ENCODE measurements around the gene PLS3. TPM values are rescaled to one million over a fixed set of nuclear protein-coding genes. Genes with fewer than 3 reads are reported as not detected.
"Not testable (repeated sequence)": the region's sequence is repeated elsewhere in the genome, so short reads cannot be mapped to it uniquely, and the experiment has no call there.

PLS3 gene
- total RNA-seq, 4 donors from 2014 or later = 129 to 268 (median 174) TPM

GRCh38 chrX:115642895-115643530, 82.0 kb downstream of the PLS3 start:
- H3K4me1 ChIP-seq = no peaks in the 10 kb centered on the region
- H3K27me3 ChIP-seq = no peaks in the 10 kb centered on the region
- no peaks in the 10 kb centered on the region for H3K9me3 ChIP-seq
- TF ChIP-seq CTCF (IDR thresholded peaks at IDR 0.05) (peak; percentile 90 to 97 (median 94)), POLR2A (IDR thresholded peaks at IDR 0.05) (no peak)
- no peak overlapping the region for H3K4me3 ChIP-seq
- H3K27ac ChIP-seq = peak overlapping the region; percentile 65 to 80
- H3K36me3 ChIP-seq = no peaks in the 10 kb centered on the region
- peak; percentile 33 to 71 for DNase-seq
- intact Hi-C loops (cut with DNase I; ENCODE audit: low total_unique reads) = no loop called here

GRCh38 chrX:115644397-115644796, 83.4 kb downstream of the PLS3 start:
- H3K27me3 ChIP-seq; intact Hi-C loops (cut with DNase I; ENCODE audit: low total_unique reads); H3K9me3 ChIP-seq; H3K27ac ChIP-seq; H3K4me1 ChIP-seq; H3K4me3 ChIP-seq; H3K36me3 ChIP-seq; DNase-seq: not testable (repeated sequence)

GRCh38 chrX:115649461-115650063, 88.6 kb downstream of the PLS3 start:
- H3K4me1 ChIP-seq = no peaks in the 10 kb centered on the region
- no peak overlapping the region for H3K4me3 ChIP-seq
- H3K27me3 ChIP-seq = no peaks in the 10 kb centered on the region
- intact Hi-C loops (cut with DNase I; ENCODE audit: low total_unique reads) = no loop called here
- TF ChIP-seq POLR2A (IDR thresholded peaks at IDR 0.05) (no peak), CTCF (IDR thresholded peaks at IDR 0.05) (no peak)
- no peaks in the 10 kb centered on the region for H3K36me3 ChIP-seq
- H3K27ac ChIP-seq = peak overlapping the region in 1 of 2 donors; percentile 42
- DNase-seq = no peak
- H3K9me3 ChIP-seq = no peaks in the 10 kb centered on the region

GRCh38 chrX:115650449-115650848, 89.5 kb downstream of the PLS3 start:
- H3K36me3 ChIP-seq = no peaks in the 10 kb centered on the region
- TF ChIP-seq CTCF (IDR thresholded peaks at IDR 0.05) (no peak), POLR2A (IDR thresholded peaks at IDR 0.05) (no peak)
- intact Hi-C loops (cut with DNase I; ENCODE audit: low total_unique reads) = no loop called here
- no peak for DNase-seq
- H3K4me3 ChIP-seq = no peak overlapping the region
- no peaks in the 10 kb centered on the region for H3K4me1 ChIP-seq
- peak overlapping the region in 1 of 2 donors; percentile 42 for H3K27ac ChIP-seq
- H3K27me3 ChIP-seq = no peaks in the 10 kb centered on the region
- H3K9me3 ChIP-seq = no peaks in the 10 kb centered on the region

- no peaks in the 10 kb centered on the region for H3K4me1 ChIP-seq
- H3K9me3 ChIP-seq = no peaks in the 10 kb centered on the region
- no peak overlapping the region for H3K4me3 ChIP-seq
- TF ChIP-seq CTCF (IDR thresholded peaks at IDR 0.05) (peak; percentile 42 to 50 (median 46)), POLR2A (IDR thresholded peaks at IDR 0.05) (no peak)
- peak overlapping the region in 1 of 2 donors; percentile 42 for H3K27ac ChIP-seq
- no peaks in the 10 kb centered on the region for H3K27me3 ChIP-seq
- DNase-seq = peak; percentile 22 to 25
- no peaks in the 10 kb centered on the region for H3K36me3 ChIP-seq
- intact Hi-C loops (cut with DNase I; ENCODE audit: low total_unique reads) = no loop called here
Measured at GRCh38 chrX:115650916-115651315, 89.9 kb downstream of the PLS3 start.
